GM12878 (cell line): Measurements from ENCODE around the gene RFX5. TPM values are rescaled to one million over a fixed set of nuclear protein-coding genes. Genes with fewer than 3 reads are reported as not detected.
A peak's percentile ranks its signal among the peaks of the same experiment; 100 is the strongest.
"Not testable (repeated sequence)": the region's sequence is repeated elsewhere in the genome, so short reads cannot be mapped to it uniquely, and the experiment has no call there.

Experiments used
- ATAC-seq: fragments of 200-7000 bp; cut with Tn5 transposase; 3 replicates; pipeline ENCODE4 v1.9.1; 2020; ENCODE audit warnings: mild to moderate bottlenecking, moderate library complexity
- BruUV-seq: library from RNA; stranded (reverse); fragments of 400-500 nt; replicated peaks from 2 replicates; lab custom pipeline; 2021; lab: Mats Ljungman, UMichigan
- CTCF ChIA-PET: fragments of 300-600 bp; sonication (Branson Sonifier 250); formaldehyde crosslinking; extraction: SDS; loops from one replicate; lab custom pipeline; 2021; ENCODE audit warnings: inconsistent platforms; lab: Yijun Ruan, JAX
- POLR2A ChIA-PET: fragments of 350-600 bp; formaldehyde crosslinking; extraction: SDS; loops from one replicate; lab custom pipeline; 2021; ENCODE audit warnings: inconsistent platforms; lab: Charles Lee
- RAD21 ChIA-PET: fragments of 300-600 bp; sonication (Branson Sonifier 250); formaldehyde crosslinking; loops from one replicate; lab custom pipeline; 2023; ENCODE audit warnings: antibody characterized with exemption; ENCODE audit not compliant: unreplicated experiment; lab: Charles Lee
- SMC1A ChIA-PET: fragments of 300-600 bp; sonication (Branson Sonifier 250); formaldehyde crosslinking; loops from one replicate; lab custom pipeline; 2023; ENCODE audit not compliant: unreplicated experiment, uncharacterized antibody; lab: Charles Lee
- DNase-seq: peaks from one replicate; pipeline ENCODE4 v3.0.0-alpha.2; 2011; ENCODE audit warnings: low read depth, low spot score
- FAIRE-seq: peaks from 3 replicates; lab custom pipeline; 2011; peaks lifted over from hg19 to GRCh38; lab: Jason Lieb, UNC
- H2AFZ ChIP-seq: 2 replicates; pipeline ENCODE4 v1.6.0; 2011; ENCODE audit warnings: low read depth, low read length, control low read depth; ENCODE audit not compliant: control insufficient read depth
- H3K27ac ChIP-seq: 2 replicates; pipeline ENCODE4 v1.5.1; 2011; ENCODE audit warnings: control low read depth; ENCODE audit not compliant: control insufficient read depth, insufficient read depth
- H3K27me3 ChIP-seq, 2 experiments: replicated peaks in 1 of 2; 2 replicates each; pipeline versions ENCODE4 v1.6.0 to v1.6.1; 2011; ENCODE audit warnings: low read length in 1 of 2; ENCODE audit not compliant: control insufficient read depth in 2 of 2, insufficient read depth in 2 of 2
- H3K36me3 ChIP-seq, 2 experiments: 2 replicates each; pipeline ENCODE4 v1.5.1; 2011; ENCODE audit warnings: low read length in 1 of 2; ENCODE audit not compliant: control insufficient read depth in 2 of 2, insufficient read depth in 2 of 2
- H3K4me1 ChIP-seq: 2 replicates; pipeline ENCODE4 v1.6.1; 2011; ENCODE audit warnings: mild to moderate bottlenecking, low read length, moderate library complexity, mixed read lengths; ENCODE audit not compliant: control insufficient read depth, insufficient read depth
- H3K4me2 ChIP-seq: 2 replicates; pipeline ENCODE4 v1.6.0; 2011; ENCODE audit warnings: control low read depth; ENCODE audit not compliant: control insufficient read depth, insufficient read depth
- H3K4me3 ChIP-seq: fragments of 200-600 bp; sonication (generic); 2 replicates; pipeline ENCODE4 v1.5.1; 2016
- H3K79me2 ChIP-seq: 2 replicates; pipeline ENCODE4 v1.6.0; 2011; ENCODE audit warnings: low read length; ENCODE audit not compliant: control insufficient read depth, insufficient read depth
- H3K9ac ChIP-seq: 2 replicates; pipeline ENCODE4 v1.8.0; 2011; ENCODE audit warnings: low read length, control low read depth, mixed read lengths; ENCODE audit not compliant: control insufficient read depth, insufficient read depth
- H3K9me3 ChIP-seq: replicated peaks from 3 replicates; pipeline ENCODE4 v1.5.1; 2011; ENCODE audit warnings: mild to moderate bottlenecking, low read length; ENCODE audit not compliant: control insufficient read depth, insufficient read depth
- H4K20me1 ChIP-seq: 2 replicates; pipeline ENCODE4 v1.6.0; 2011; ENCODE audit not compliant: control insufficient read depth, insufficient read depth
- BRCA1 ChIP-seq: IDR thresholded peaks from 2 replicates; pipeline ENCODE4 v1.6.1; 2011; ENCODE audit warnings: low read depth, low read length, improper control_type of control experiment
- JUNB ChIP-seq: IDR thresholded peaks from 2 replicates; pipeline ENCODE4 v1.6.1; 2016; ENCODE audit warnings: antibody characterized with exemption, mild to moderate bottlenecking
- WGBS: methylation state at CpG from one replicate; pipeline ENCODE4 v1.1.6; 2016; ENCODE audit warnings: low lambda C conversion rate; ENCODE audit not compliant: insufficient replicate concordance, insufficient coverage; ENCODE audit errors: missing lambda C conversion rate; 5-methylcytosine and 5-hydroxymethylcytosine counted together
- in situ Hi-C: fragments of 300-500 bp; cut with MboI; formaldehyde crosslinking; loops from 9 replicates; pipeline ENCODE4 v1.14.3; 2018; ENCODE audit warnings: mixed read lengths
- intact Hi-C: fragments of 100-400 bp; cut with micrococcal nuclease; formaldehyde crosslinking; loops from one replicate; pipeline ENCODE4 v1.14.2; 2022; ENCODE audit not compliant: unreplicated experiment
- polyA plus RNA-seq, 11 experiments: library from polyadenylated mRNA; depleted of rRNA in 4 of 11; unstranded in 6 of 11; stranded (reverse) in 5 of 11; fragments of >200 nt; fragmentation: Nextera tagmentation in 4 of 11; fragmentation: Illumina TruSeq in 1 of 11; extraction: Ambion mirVana in 4 of 11; extraction: Trizol in 1 of 11; gene quantifications; 1 replicate in 1 of 11; 2 replicates in 10 of 11; pipeline versions ENCODE4 v1.2.1 to v1.2.3, GENCODE V29; 2011 to 2016; ENCODE audit warnings: inconsistent platforms in 2 of 11, missing spikeins in 2 of 11, low read depth in 1 of 11
- total RNA-seq, 4 experiments: library from RNA; depleted of rRNA in 3 of 4; stranded (reverse); fragments of >200 nt in 3 of 4; fragmentation: Illumina TruSeq in 1 of 4; extraction: Trizol in 1 of 4; gene quantifications; 2 replicates each; pipeline versions ENCODE4 v1.2.1 to v1.2.3, GENCODE V29; 2013 to 2021

RFX5 gene
- total and polyA plus RNA-seq, 10 of the 15 experiments (the other 5 are each of a cell fraction or from before 2014, with no cell fraction given) = 14.1 to 198 (median 124) TPM

DNA sequence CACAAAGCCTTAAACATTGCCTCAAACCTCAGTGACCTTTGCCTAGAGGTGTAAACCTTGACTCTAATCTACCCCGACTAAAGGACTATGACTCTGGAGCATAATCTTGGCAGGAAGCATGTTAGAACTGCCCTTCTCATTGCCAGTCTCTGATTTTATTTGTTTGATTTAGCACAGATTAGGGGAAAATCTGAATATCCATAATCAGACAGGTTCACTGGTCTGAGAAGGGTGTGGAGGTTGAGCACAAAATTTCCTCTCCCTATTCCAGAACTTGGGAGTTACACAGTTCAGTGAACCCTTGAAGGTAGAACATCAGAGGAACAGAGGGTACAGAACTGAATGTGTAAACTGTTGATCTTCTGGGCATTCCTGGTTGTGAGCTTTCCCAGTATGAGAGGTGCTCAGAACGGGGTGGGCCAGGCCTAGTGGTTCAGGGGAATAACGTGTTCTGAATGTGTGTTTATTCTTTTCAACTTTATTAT is 44.1 kb upstream of the RFX5 start:
- Histone ChIP-seq H3K4me2 (no peak overlapping the region), H3K4me1 (no peaks in the 10 kb centered on the region), H4K20me1 (no peaks in the 10 kb centered on the region), H3K27me3 (no peaks in the 10 kb centered on the region), H2AFZ (no peak overlapping the region), H3K27ac (no peak overlapping the region), H3K79me2 (no peaks in the 10 kb centered on the region), H3K36me3 (no peaks in the 10 kb centered on the region), H3K9ac (no peak overlapping the region), H3K4me3 (no peak overlapping the region), H3K9me3 (no peaks in the 10 kb centered on the region)
- no TSS peak for BruUV-seq
- CTCF ChIA-PET = no interaction called here
- FAIRE-seq (no peak), ATAC-seq (no peak), DNase-seq (no peak)
- POLR2A ChIA-PET = interaction anchor here (0.7 kb wide), 1 partner anchor 488 kb away, joined by 6 read pairs; no protein-coding TSS in a partner anchor
- RAD21 ChIA-PET = no interaction called here
- 41% methylated on average over 3 of the region's 3 CpGs for WGBS
- TF ChIP-seq BRCA1 = no peak
- in situ Hi-C loops = no loop called here
- intact Hi-C loops = no loop called here
- SMC1A ChIA-PET = no interaction called here

DNA sequence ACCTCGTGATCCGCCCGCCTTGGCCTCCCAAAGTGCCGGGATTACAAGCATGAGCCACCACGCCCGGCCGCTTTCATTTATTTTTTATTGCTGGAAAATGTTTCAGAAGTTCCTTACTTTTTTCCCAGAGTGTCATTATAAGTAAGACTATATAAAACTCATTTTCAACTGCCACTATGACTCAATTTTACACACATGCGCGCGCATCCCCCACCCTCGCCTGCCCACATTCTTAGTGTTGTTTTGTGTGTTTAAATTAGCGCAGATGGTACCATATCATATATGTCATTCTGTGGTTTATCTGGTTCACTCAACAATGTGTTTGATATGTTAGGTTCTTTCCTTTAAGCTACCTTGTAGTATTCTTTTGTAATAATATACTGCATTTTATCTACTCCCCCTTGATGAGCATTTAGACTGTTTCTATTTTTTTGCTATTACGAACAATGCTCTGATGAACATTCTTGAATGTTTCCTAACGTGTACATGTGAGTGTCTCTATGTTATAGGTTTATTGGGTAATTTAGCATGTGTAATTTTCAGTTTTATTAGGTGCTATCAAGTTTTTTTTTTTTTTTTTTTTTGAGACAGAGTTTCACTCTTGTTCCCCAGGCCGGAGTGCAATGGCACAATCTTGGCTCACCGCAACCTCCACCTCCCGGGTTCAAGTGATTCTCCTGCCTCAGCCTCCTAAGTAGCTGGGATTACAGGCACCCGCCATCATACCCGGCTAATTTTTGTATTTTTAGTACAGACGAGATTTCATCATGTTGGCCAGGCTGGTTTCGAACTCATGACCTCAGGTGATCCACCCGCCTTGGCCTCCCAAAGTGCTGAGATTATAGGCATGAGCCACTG is 43.4 kb upstream of the RFX5 start:
- H2AFZ ChIP-seq, H3K9me3 ChIP-seq, ATAC-seq, H3K4me1 ChIP-seq, H3K9ac ChIP-seq, H3K27me3 ChIP-seq, H3K79me2 ChIP-seq, H3K4me2 ChIP-seq, RAD21 ChIA-PET, FAIRE-seq, H4K20me1 ChIP-seq, in situ Hi-C loops, BruUV-seq, H3K4me3 ChIP-seq, H3K36me3 ChIP-seq, H3K27ac ChIP-seq, CTCF ChIA-PET, intact Hi-C loops, DNase-seq, SMC1A ChIA-PET: not testable (repeated sequence)
- POLR2A ChIA-PET = interaction anchor here (0.7 kb wide), 1 partner anchor 489 kb away, joined by 6 read pairs; no protein-coding TSS in a partner anchor
- 0 out of 2 replicates have a peak, but pooled peaks have one; percentile 27 for TF ChIP-seq JUNB
- 77% methylated on average over 19 of the region's 22 CpGs for WGBS
